K562 (cell line): Measurements from ENCODE around the gene ROM1.
A peak's percentile ranks its signal among the peaks of the same experiment; 100 is the strongest.

Source experiments
- AFF4 ChIP-seq: sonication (generic); formaldehyde crosslinking; IDR thresholded peaks from 2 replicates; pipeline ENCODE4 v1.8.0; 2023; ENCODE audit warnings: mild to moderate bottlenecking, missing genetic modification reagents
- CTCF ChIP-seq, 3 experiments: IDR thresholded peaks in 2 of 3; conservative IDR thresholded peaks in 1 of 3; 2 replicates each; pipeline ENCODE4 v1.5.1; 2011 to 2012; ENCODE audit warnings: low read length in 3 of 3, mild to moderate bottlenecking in 3 of 3, control low read depth in 2 of 3, improper control_type of control experiment in 1 of 3, inconsistent platforms in 1 of 3, low read depth in 1 of 3, mixed read lengths in 1 of 3, moderate library complexity in 1 of 3; ENCODE audit not compliant: insufficient read depth in 2 of 3
- ETS1 ChIP-seq: conservative IDR thresholded peaks from 2 replicates; pipeline ENCODE4 v1.6.1; 2011; ENCODE audit warnings: low read depth, mild to moderate bottlenecking, low read length; ENCODE audit not compliant: control insufficient read depth
- JUND ChIP-seq, 2 experiments: IDR thresholded peaks; 2 replicates in 1 of 2; 3 replicates in 1 of 2; pipeline ENCODE4 v1.6.1; 2011; ENCODE audit warnings: borderline replicate concordance in 2 of 2, low read depth in 2 of 2, low read length in 2 of 2, improper control_type of control experiment in 1 of 2, missing biosample characterization in 1 of 2, missing genetic modification characterization in 1 of 2, missing genetic modification reagents in 1 of 2
- NFE2L1 ChIP-seq: fragments of 450-650 bp; IDR thresholded peaks from 2 replicates; pipeline ENCODE4 v1.6.1; 2016; ENCODE audit warnings: missing genetic modification characterization, low read depth, mild to moderate bottlenecking, missing compliant biosample characterization, moderate library complexity, borderline replicate concordance
- PHB ChIP-seq: fragments of 250-450 bp; sonication (Bioruptor Pico); IDR thresholded peaks from 2 replicates; pipeline ENCODE4 v1.5.0; 2021
- RAD21 ChIP-seq, 2 experiments: fragments of 250-450 bp in 1 of 2; fragments of 450-650 bp in 1 of 2; sonication (Bioruptor Pico) in 1 of 2; formaldehyde crosslinking in 1 of 2; IDR thresholded peaks in 1 of 2; conservative IDR thresholded peaks in 1 of 2; 2 replicates each; pipeline versions ENCODE4 v1.4.0 to v1.8.0; 2020 to 2022; ENCODE audit warnings: mild to moderate bottlenecking in 2 of 2, moderate library complexity in 1 of 2
- RBFOX2 ChIP-seq: fragments of 200-400 bp; formaldehyde crosslinking; IDR thresholded peaks from 2 replicates; pipeline ENCODE4 v1.6.1; 2017; ENCODE audit warnings: low read depth, mild to moderate bottlenecking, low read length, moderate library complexity
- TAF1 ChIP-seq: IDR thresholded peaks from 2 replicates; pipeline ENCODE4 v1.6.1; 2011; ENCODE audit warnings: mild to moderate bottlenecking, low read length, moderate library complexity; ENCODE audit not compliant: insufficient read depth, control insufficient read depth, severe bottlenecking; ENCODE audit errors: extremely low read depth
- XRCC3 ChIP-seq: fragments of 450-650 bp; IDR thresholded peaks from 2 replicates; pipeline ENCODE4 v1.6.1; 2017; ENCODE audit warnings: mild to moderate bottlenecking, moderate library complexity
- ZFP1 ChIP-seq: fragments of 450-650 bp; formaldehyde crosslinking; IDR thresholded peaks from 2 replicates; pipeline ENCODE4 v1.4.0; 2020; ENCODE audit warnings: mild to moderate bottlenecking, mixed read lengths
- ZNF133 ChIP-seq: fragments of 250-450 bp; sonication (Bioruptor Pico); IDR thresholded peaks from 2 replicates; pipeline ENCODE4 v1.4.0; 2020; ENCODE audit warnings: mild to moderate bottlenecking

DNA sequence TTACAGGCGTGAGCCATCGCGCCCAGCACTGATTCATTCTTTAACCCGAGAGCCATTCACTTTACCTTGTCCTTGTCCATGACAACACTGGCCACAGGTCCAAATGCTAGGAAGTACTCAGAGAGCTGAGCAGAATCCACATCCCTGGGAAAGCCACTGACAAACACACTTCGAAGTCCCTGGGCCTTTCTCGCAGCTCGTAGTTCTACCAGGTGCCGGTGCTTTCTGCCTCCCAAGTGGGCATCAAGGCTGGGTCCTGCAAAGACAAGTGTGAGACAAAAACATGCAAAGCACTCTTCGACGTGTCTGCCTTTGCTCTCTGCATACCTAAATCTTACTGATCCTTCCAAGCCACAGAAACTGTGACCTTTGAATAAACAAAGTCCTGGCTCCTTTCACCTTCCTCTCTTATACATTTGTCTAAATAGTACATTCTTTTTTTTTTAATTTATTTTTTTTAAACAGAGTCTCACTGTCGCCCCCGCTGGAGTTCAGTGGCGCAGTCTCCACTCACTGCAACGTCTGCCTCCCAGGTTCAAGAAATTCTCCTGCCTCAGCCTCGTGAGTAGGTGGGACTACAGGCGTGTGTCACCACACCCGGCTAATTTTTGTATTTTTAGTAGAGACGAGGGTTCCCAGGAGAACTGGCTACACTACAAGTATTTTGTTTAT lies 24.0 kb upstream of the ROM1 start:
- no peak for TF ChIP-seq RBFOX2
- TF ChIP-seq XRCC3 = no peak
- no peak for TF ChIP-seq RAD21 (CRISPR knock-in tag; conservative IDR thresholded peaks at IDR 0.05 in 1 of 2, IDR thresholded peaks at IDR 0.05 in 1 of 2)
- TF ChIP-seq ETS1 = no peak
- TF ChIP-seq ZNF133 (CRISPR knock-in tag) = no peak
- no peak for TF ChIP-seq ZFP1
- TF ChIP-seq AFF4 = no peak
- no peak for TF ChIP-seq NFE2L1 (tag)
- no peak for TF ChIP-seq JUND (IDR thresholded peaks at IDR 0.05; ENCODE audit: borderline replicate concordance, low read depth, low read length)
- no peak for TF ChIP-seq JUND (tag; IDR thresholded peaks at IDR 0.05; ENCODE audit: borderline replicate concordance, low read depth, low read length)
- TF ChIP-seq TAF1 = no peak
- TF ChIP-seq CTCF (IDR thresholded peaks at IDR 0.05 in 2 of 3, conservative IDR thresholded peaks at IDR 0.05 in 1 of 3; ENCODE audit: insufficient read depth in 2 of 3, low read depth in 1 of 3, low read length in 3 of 3) = peak; percentile 44 to 59 (median 46); a peak in 4 of 6 replicates
- no peak for TF ChIP-seq PHB (CRISPR knock-in tag)
